Ishikawa (cell line): ENCODE measurements around the gene GHITM.

Experiments
- CEBPB ChIP-seq: IDR thresholded peaks from 2 replicates; pipeline ENCODE4 v1.6.1; 2012
- CREB1 ChIP-seq: IDR thresholded peaks from 2 replicates; pipeline ENCODE4 v1.6.1; 2012; ENCODE audit warnings: low read depth
- EGR1 ChIP-seq: IDR thresholded peaks from 2 replicates; pipeline ENCODE4 v1.6.1; 2012
- EP300 ChIP-seq: IDR thresholded peaks from 2 replicates; pipeline ENCODE4 v1.6.1; 2012; ENCODE audit warnings: borderline replicate concordance
- FOXM1 ChIP-seq: IDR thresholded peaks from 2 replicates; pipeline ENCODE4 v1.6.1; 2012; ENCODE audit warnings: low read depth, borderline replicate concordance
- NFIC ChIP-seq: IDR thresholded peaks from 2 replicates; pipeline ENCODE4 v1.6.1; 2012
- RAD21 ChIP-seq: IDR thresholded peaks from 2 replicates; pipeline ENCODE4 v1.6.1; 2012; ENCODE audit warnings: low read depth
- TAF1 ChIP-seq: IDR thresholded peaks from 2 replicates; pipeline ENCODE4 v1.6.1; 2012; ENCODE audit warnings: low read depth, mild to moderate bottlenecking
- TCF12 ChIP-seq: IDR thresholded peaks from 2 replicates; pipeline ENCODE4 v1.6.1; 2012; ENCODE audit warnings: low read depth
- TEAD4 ChIP-seq: IDR thresholded peaks from 2 replicates; pipeline ENCODE4 v1.6.1; 2012
- YY1 ChIP-seq: IDR thresholded peaks from 2 replicates; pipeline ENCODE4 v1.6.1; 2012; ENCODE audit warnings: low read depth
- ZBTB7A ChIP-seq: IDR thresholded peaks from 2 replicates; pipeline ENCODE4 v1.6.1; 2012; ENCODE audit warnings: low read depth
- TF ChIP-seq, protein P1 (sequence below): IDR thresholded peaks from 2 replicates; pipeline ENCODE4 v1.6.1; 2012
- TF ChIP-seq, protein P2 (sequence below): IDR thresholded peaks from 2 replicates; pipeline ENCODE4 v1.6.1; 2012; ENCODE audit warnings: low read depth, mild to moderate bottlenecking
- TF ChIP-seq, protein P3 (sequence below): IDR thresholded peaks from 2 replicates; pipeline ENCODE4 v1.6.1; 2012

Gene GHITM

DNA sequence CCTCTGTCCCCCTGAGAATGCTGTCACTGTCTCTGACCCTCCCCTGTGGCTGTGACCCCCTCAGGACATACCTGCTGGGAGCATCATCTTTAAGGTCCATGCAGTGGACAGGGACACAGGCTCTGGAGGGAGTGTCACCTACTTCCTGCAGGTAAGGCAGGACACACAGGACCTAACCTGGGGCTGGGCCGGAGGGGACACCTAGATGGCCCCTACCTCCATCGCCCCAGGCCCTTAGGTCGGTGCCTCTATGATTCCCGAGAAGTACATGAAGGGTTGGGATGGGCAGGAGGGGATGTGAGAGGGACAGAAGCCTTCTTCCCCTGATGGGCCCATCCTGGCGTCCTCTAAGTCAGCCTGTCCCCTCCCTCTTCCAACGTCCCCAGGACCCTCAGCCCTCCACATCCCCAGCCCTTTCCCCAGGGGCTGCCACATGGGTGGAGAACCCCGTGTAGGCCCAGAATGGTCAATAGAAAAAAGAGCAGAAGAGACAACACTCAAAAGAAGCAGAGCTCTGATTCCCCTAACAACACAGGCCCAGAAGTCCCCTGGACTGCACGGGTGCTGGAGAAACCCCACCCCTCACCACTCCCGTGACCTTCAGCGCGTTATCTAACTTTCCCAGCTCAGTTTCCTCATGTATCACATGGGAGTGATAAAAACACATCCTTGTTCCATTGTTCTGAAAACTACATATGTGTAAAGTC is 61.4 kb downstream of the GHITM start:
- TF ChIP-seq TCF12, result no peak
- no peak for TF ChIP-seq EP300
- TF ChIP-seq, protein P1, sequence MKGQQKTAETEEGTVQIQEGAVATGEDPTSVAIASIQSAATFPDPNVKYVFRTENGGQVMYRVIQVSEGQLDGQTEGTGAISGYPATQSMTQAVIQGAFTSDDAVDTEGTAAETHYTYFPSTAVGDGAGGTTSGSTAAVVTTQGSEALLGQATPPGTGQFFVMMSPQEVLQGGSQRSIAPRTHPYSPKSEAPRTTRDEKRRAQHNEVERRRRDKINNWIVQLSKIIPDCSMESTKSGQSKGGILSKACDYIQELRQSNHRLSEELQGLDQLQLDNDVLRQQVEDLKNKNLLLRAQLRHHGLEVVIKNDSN, result no peak
- TF ChIP-seq RAD21, result no peak
- TF ChIP-seq CREB1, result no peak

DNA sequence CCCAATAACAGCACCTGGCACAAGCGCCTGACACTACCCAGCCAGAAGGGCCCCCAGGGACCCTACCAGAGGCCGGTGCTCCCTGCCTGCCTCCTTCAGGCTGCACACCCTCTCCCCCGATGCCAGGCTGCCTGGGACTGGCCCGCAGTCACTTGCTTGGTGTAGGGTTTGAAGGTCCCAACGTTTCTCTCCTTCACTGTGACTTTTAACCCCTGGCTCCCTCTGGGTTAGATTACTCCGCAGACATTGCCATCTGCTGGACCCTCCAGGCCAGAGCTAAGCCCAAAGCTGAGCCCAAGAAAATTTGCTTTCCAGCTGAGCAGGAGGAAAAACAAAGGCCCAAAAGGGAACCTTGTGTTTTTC is 61.9 kb downstream of the GHITM start:
- TF ChIP-seq, protein P1, result no peak
- TF ChIP-seq EGR1, result no peak
- no peak for TF ChIP-seq TCF12
- TF ChIP-seq, protein P2, sequence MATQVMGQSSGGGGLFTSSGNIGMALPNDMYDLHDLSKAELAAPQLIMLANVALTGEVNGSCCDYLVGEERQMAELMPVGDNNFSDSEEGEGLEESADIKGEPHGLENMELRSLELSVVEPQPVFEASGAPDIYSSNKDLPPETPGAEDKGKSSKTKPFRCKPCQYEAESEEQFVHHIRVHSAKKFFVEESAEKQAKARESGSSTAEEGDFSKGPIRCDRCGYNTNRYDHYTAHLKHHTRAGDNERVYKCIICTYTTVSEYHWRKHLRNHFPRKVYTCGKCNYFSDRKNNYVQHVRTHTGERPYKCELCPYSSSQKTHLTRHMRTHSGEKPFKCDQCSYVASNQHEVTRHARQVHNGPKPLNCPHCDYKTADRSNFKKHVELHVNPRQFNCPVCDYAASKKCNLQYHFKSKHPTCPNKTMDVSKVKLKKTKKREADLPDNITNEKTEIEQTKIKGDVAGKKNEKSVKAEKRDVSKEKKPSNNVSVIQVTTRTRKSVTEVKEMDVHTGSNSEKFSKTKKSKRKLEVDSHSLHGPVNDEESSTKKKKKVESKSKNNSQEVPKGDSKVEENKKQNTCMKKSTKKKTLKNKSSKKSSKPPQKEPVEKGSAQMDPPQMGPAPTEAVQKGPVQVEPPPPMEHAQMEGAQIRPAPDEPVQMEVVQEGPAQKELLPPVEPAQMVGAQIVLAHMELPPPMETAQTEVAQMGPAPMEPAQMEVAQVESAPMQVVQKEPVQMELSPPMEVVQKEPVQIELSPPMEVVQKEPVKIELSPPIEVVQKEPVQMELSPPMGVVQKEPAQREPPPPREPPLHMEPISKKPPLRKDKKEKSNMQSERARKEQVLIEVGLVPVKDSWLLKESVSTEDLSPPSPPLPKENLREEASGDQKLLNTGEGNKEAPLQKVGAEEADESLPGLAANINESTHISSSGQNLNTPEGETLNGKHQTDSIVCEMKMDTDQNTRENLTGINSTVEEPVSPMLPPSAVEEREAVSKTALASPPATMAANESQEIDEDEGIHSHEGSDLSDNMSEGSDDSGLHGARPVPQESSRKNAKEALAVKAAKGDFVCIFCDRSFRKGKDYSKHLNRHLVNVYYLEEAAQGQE, result no peak
- TF ChIP-seq TAF1, result no peak
- TF ChIP-seq CEBPB, result no peak
- no peak for TF ChIP-seq NFIC

DNA sequence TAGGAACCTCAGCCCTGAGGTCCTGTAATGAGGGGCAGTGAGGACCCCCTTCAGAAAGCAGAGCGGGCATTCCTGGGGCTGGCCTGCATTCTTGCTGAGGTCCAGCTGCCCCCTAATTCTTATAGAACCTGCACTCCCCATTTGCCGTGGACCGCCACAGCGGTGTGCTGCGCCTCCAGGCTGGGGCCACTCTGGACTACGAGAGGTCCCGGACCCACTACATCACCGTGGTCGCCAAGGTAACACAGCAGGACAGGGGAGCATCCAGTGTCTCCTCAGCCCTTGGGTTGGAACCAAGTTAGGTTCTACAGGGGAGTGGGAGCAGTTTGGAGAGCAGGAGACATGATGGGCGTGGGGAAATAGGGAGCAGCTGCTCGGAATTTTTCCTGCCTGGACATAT is 62.4 kb downstream of the GHITM start:
- TF ChIP-seq YY1, result no peak
- TF ChIP-seq CEBPB, result no peak
- no peak for TF ChIP-seq RAD21
- TF ChIP-seq, protein P1, result no peak
- no peak for TF ChIP-seq NFIC
- TF ChIP-seq FOXM1, result no peak
- TF ChIP-seq CREB1, result no peak
- TF ChIP-seq TCF12, result no peak
- TF ChIP-seq TAF1, result no peak
- TF ChIP-seq, protein P2, result no peak
- no peak for TF ChIP-seq TEAD4
- no peak for TF ChIP-seq EP300
- TF ChIP-seq ZBTB7A, result no peak
- no peak for TF ChIP-seq EGR1
- TF ChIP-seq, protein P3, sequence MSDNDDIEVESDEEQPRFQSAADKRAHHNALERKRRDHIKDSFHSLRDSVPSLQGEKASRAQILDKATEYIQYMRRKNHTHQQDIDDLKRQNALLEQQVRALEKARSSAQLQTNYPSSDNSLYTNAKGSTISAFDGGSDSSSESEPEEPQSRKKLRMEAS, result no peak

DNA sequence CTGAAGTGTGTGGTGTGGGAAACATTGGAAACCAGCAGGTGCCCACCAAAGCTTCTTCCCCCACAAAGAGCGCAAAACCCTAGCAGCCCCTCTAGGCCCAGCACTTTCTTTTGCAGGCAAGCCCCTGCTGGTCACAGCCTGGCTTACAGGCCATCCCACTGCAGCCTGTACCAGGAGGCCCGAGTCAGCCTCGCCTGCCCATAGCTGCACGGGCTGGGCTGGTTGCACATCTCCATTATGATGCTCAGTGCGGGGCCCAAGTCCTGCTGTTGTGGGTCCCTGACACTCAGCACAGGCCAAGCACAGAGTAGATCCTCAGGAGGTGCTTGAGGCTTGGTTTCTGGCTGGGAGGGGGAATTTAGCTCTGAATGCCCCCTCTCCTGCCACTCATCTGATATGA is 63.0 kb downstream of the GHITM start:
- TF ChIP-seq, protein P2, result no peak
- TF ChIP-seq, protein P3, result no peak
- TF ChIP-seq EP300 (no peak), FOXM1 (no peak), CEBPB (no peak), EGR1 (no peak), TCF12 (no peak), TEAD4 (no peak), NFIC (no peak)
- TF ChIP-seq, protein P1, result no peak
